Stimulated activated CD4-positive, alpha-beta T cell treated with anti-CD3 and anti-CD28 coated beads, Interleukin-12 subunit alpha, Interleukin-12 subunit beta, amount 100 ng/mL, for 48 hours (primary cell): ENCODE measurements around the gene ACACA.

Source experiments
- DNase-seq, 3 donors: peaks; one replicate each; pipeline ENCODE4 v3.0.0-alpha.2; 2020; ENCODE audit warnings: low read depth in 2 of 3, low spot score in 1 of 3

ACACA gene

GRCh38 chr17:37050920-37051319 lies 355.7 kb downstream of the ACACA start:
- no peak for DNase-seq

GRCh38 chr17:37048811-37049210 lies 357.8 kb downstream of the ACACA start:
- DNase-seq, result no peak

- DNase-seq, result peak; percentile 71 to 86 (median 74)
Observed at GRCh38 chr17:37047631-37048104, 359.0 kb downstream of the ACACA start.

- DNase-seq, result no peak
Observed at GRCh38 chr17:37045351-37045922, 361.2 kb downstream of the ACACA start.

GRCh38 chr17:37043201-37043600 lies 363.4 kb downstream of the ACACA start:
- no peak for DNase-seq

- DNase-seq, result no peak
Observed at GRCh38 chr17:37041932-37042331, 364.7 kb downstream of the ACACA start.

- DNase-seq, result no peak
Observed at GRCh38 chr17:37039269-37039668, 367.4 kb downstream of the ACACA start.

- no peak for DNase-seq
Observed at GRCh38 chr17:37037590-37038155, 369.0 kb downstream of the ACACA start.
